Astrocyte of the spinal cord (primary cell): ENCODE data around the gene INPP5B.

Source experiments
- DNase-seq: peaks from one replicate; pipeline ENCODE4 v3.0.0; 2011; ENCODE audit warnings: low read depth, low spot score
- H3K4me3 ChIP-seq: 2 replicates; pipeline ENCODE4 v1.5.1; 2011; ENCODE audit warnings: low read depth, mild to moderate bottlenecking, low read length, moderate library complexity
- CTCF ChIP-seq: IDR thresholded peaks from 2 replicates; pipeline ENCODE4 v1.5.1; 2012; ENCODE audit warnings: low read depth, mild to moderate bottlenecking, low read length, inconsistent platforms
- in situ Hi-C: cut with HindIII; loops from 2 replicates; pipeline ENCODE4 v1.10.0; 2017; ENCODE audit warnings: low sequenced_read_pairs

The INPP5B gene

GRCh38 chr1:37926038-37926924 is 20.6 kb downstream of the INPP5B start:
- in situ Hi-C loops, result no loop called here
- TF ChIP-seq CTCF, result no peak
- no peak overlapping the region for H3K4me3 ChIP-seq
- DNase-seq, result peak; percentile 23

GRCh38 chr1:37925316-37925715 is 21.5 kb downstream of the INPP5B start:
- no peak overlapping the region for H3K4me3 ChIP-seq
- TF ChIP-seq CTCF, result no peak
- DNase-seq, result no peak
- in situ Hi-C loops, result no loop called here

- H3K4me3 ChIP-seq, result no peak overlapping the region
- no peak for TF ChIP-seq CTCF
- DNase-seq, result no peak
- in situ Hi-C loops, result no loop called here
Observed at GRCh38 chr1:37923551-37923889, 23.3 kb downstream of the INPP5B start.

GRCh38 chr1:37922767-37923550 is 23.9 kb downstream of the INPP5B start:
- TF ChIP-seq CTCF, result no peak
- in situ Hi-C loops, result no loop called here
- DNase-seq, result no peak
- no peak overlapping the region for H3K4me3 ChIP-seq

GRCh38 chr1:37919277-37919676 is 27.6 kb downstream of the INPP5B start:
- in situ Hi-C loops, result no loop called here
- peak; percentile 53 for TF ChIP-seq CTCF
- no peak overlapping the region for H3K4me3 ChIP-seq
- DNase-seq, result peak; percentile 20

- H3K4me3 ChIP-seq, result no peak overlapping the region
- no peak for TF ChIP-seq CTCF
- in situ Hi-C loops, result no loop called here
- DNase-seq, result no peak
Observed at GRCh38 chr1:37915476-37916093, 31.3 kb downstream of the INPP5B start.
